Sigmoid colon (tissue), 7 donors: Measurements from ENCODE around the gene FAM227B. TPM values are rescaled to one million over a fixed set of nuclear protein-coding genes. Genes with fewer than 3 reads are reported as not detected.
A peak's percentile ranks its signal among the peaks of the same experiment; 100 is the strongest.
"Not testable (repeated sequence)": the region's sequence is repeated elsewhere in the genome, so short reads cannot be mapped to it uniquely, and the experiment has no call there.

ENCODE experiments used
- DNase-seq: peaks from one replicate; pipeline ENCODE4 v3.0.0-alpha.2; 2019
- H3K27ac ChIP-seq, 4 donors: fragments of 200-600 bp; sonication (generic); one replicate each; pipeline ENCODE4 v1.5.1; 2016 to 2019; ENCODE audit warnings: mild to moderate bottlenecking in 1 of 4
- H3K27me3 ChIP-seq, 3 donors: fragments of 200-600 bp; sonication (generic); one replicate each; pipeline ENCODE4 v1.5.1; 2019; ENCODE audit warnings: mild to moderate bottlenecking in 1 of 3
- H3K36me3 ChIP-seq, 4 donors: fragments of 200-600 bp; sonication (generic); one replicate each; pipeline ENCODE4 v1.5.1; 2016 to 2019
- H3K4me1 ChIP-seq, 4 donors: fragments of 200-600 bp; sonication (generic); one replicate each; pipeline ENCODE4 v1.5.1; 2017 to 2019
- H3K4me3 ChIP-seq, 4 donors: fragments of 200-600 bp; sonication (generic); one replicate each; pipeline ENCODE4 v1.5.1; 2017 to 2019; ENCODE audit warnings: mild to moderate bottlenecking in 2 of 4, moderate library complexity in 1 of 4
- H3K9me3 ChIP-seq, 4 donors: fragments of 200-600 bp in 3 of 4; sonication (generic) in 3 of 4; one replicate each; pipeline versions ENCODE4 v1.5.1 to v1.6.1; 2013 to 2019
- CTCF ChIP-seq, 4 experiments: fragments of 450-650 bp in 3 of 4; fragments of 200-600 bp in 1 of 4; IDR thresholded peaks; one replicate each; pipeline ENCODE4 v1.5.1; 2016 to 2019; ENCODE audit warnings: antibody characterized with exemption in 4 of 4, mild to moderate bottlenecking in 3 of 4, moderate library complexity in 2 of 4
- EP300 ChIP-seq, 4 donors: sonication (generic); formaldehyde crosslinking; IDR thresholded peaks; one replicate each; pipeline ENCODE4 v1.6.1; 2017; ENCODE audit warnings: antibody characterized with exemption in 4 of 4
- POLR2A ChIP-seq, 2 donors: fragments of 450-650 bp; IDR thresholded peaks; one replicate each; pipeline ENCODE4 v1.6.1; 2016; ENCODE audit warnings: antibody characterized with exemption in 2 of 2, mild to moderate bottlenecking in 2 of 2, moderate library complexity in 2 of 2
- POLR2AphosphoS5 ChIP-seq, 4 donors: sonication (generic); formaldehyde crosslinking; IDR thresholded peaks; one replicate each; pipeline ENCODE4 v1.6.1; 2017; ENCODE audit warnings: antibody characterized with exemption in 4 of 4
- WGBS, 2 donors: extraction: QIAGEN DNeasy Blood & Tissue Kit; methylation state at CpG; one replicate each; pipeline ENCODE4 v1.1.7; 2013; 5-methylcytosine and 5-hydroxymethylcytosine counted together
- intact Hi-C: fragments of 100-400 bp; cut with DNase I; formaldehyde crosslinking; loops from one replicate; pipeline ENCODE4 v1.15.1; 2023
- polyA plus RNA-seq, 3 donors: library from polyadenylated mRNA; stranded (reverse); fragments of 200-250 nt; gene quantifications; one replicate each; pipeline ENCODE4 v1.2.3, GENCODE V29; 2013
- total RNA-seq, 4 donors: library from RNA; depleted of rRNA; stranded (reverse); fragments of >200 nt; gene quantifications; one replicate each; pipeline ENCODE4 v1.1.0, GENCODE V29; 2016
- donor health status: healthy with polysubstance abuse.
- donor health status: Bipolar disorder and iron deficiency.
- donor health status: healthy.

Gene FAM227B
- total and polyA plus RNA-seq, 7 donors = 1.8 to 21.1 (median 11.1) TPM

- Histone ChIP-seq H3K27ac (peak overlapping the region in 2 of 4 donors; percentile 58 to 62), H3K27me3 (no peaks in the 10 kb centered on the region)
These were observed 125.8 kb downstream of the FAM227B start for GRCh38 chr15:49494842-49495241.

GRCh38 chr15:49492830-49493229 lies 127.8 kb downstream of the FAM227B start:
- peaks cover 0 to 39% (median 30%) of the 10 kb centered on the region in 4 donors for H3K4me1 ChIP-seq
- no peak overlapping the region for H3K4me3 ChIP-seq
- intact Hi-C loops = loop anchor here (10.0 kb wide), 1 partner anchor 512 kb away; no protein-coding TSS in a partner anchor
- H3K36me3 ChIP-seq = no peaks in the 10 kb centered on the region
- no peak for DNase-seq
- H3K27ac ChIP-seq = no peak overlapping the region
- WGBS, 2 donors = 72 to 76% methylated on average over 1 of the region's 1 CpG
- no peaks in the 10 kb centered on the region for H3K27me3 ChIP-seq
- no peaks in the 10 kb centered on the region for H3K9me3 ChIP-seq
- TF ChIP-seq POLR2AphosphoS5 (IDR thresholded peaks at IDR 0.05) (peak; percentile 17 to 60 (median 39)), POLR2A (IDR thresholded peaks at IDR 0.05) (no peak)

More at GRCh38 chr15:49494842-49495241, 125.8 kb downstream of the FAM227B start:
- intact Hi-C loops = loop anchor here (10.0 kb wide), 1 partner anchor 510 kb away; no protein-coding TSS in a partner anchor
- no peak for TF ChIP-seq EP300 (IDR thresholded peaks at IDR 0.05)
- TF ChIP-seq POLR2A (IDR thresholded peaks at IDR 0.05) = no peak
- TF ChIP-seq CTCF (IDR thresholded peaks at IDR 0.05) = no peak
- TF ChIP-seq POLR2AphosphoS5 (IDR thresholded peaks at IDR 0.05) = no peak
- no peaks in the 10 kb centered on the region for H3K36me3 ChIP-seq
- WGBS, 2 donors = 92 to 94% methylated on average over 1 of the region's 1 CpG
- H3K4me3 ChIP-seq = no peak overlapping the region
- no peak for DNase-seq
- H3K9me3 ChIP-seq = no peaks in the 10 kb centered on the region
- peaks cover 0 to 44% (median 31%) of the 10 kb centered on the region in 4 donors for H3K4me1 ChIP-seq

GRCh38 chr15:49492151-49492550 lies 128.5 kb downstream of the FAM227B start:
- Histone ChIP-seq H3K9me3 (no peaks in the 10 kb centered on the region), H3K27ac (no peak overlapping the region), H3K27me3 (no peaks in the 10 kb centered on the region), H3K36me3 (no peaks in the 10 kb centered on the region), H3K4me3 (no peak overlapping the region), H3K4me1 (peaks cover 0 to 33% (median 26%) of the 10 kb centered on the region in 4 donors)
- intact Hi-C loops = loop anchor here (10.0 kb wide), 1 partner anchor 513 kb away; no protein-coding TSS in a partner anchor
- TF ChIP-seq EP300 (IDR thresholded peaks at IDR 0.05) = no peak
- no peak for TF ChIP-seq CTCF (IDR thresholded peaks at IDR 0.05)
- TF ChIP-seq POLR2AphosphoS5 (IDR thresholded peaks at IDR 0.05) = no peak
- TF ChIP-seq POLR2A (IDR thresholded peaks at IDR 0.05) = no peak
- 90 to 97% methylated on average over 2 of the region's 2 CpGs for WGBS, 2 donors
- no peak for DNase-seq

GRCh38 chr15:49490966-49491365 lies 129.7 kb downstream of the FAM227B start:
- 95 to 97% methylated on average over 1 of the region's 1 CpG for WGBS, 2 donors

GRCh38 chr15:49485401-49485800 lies 135.2 kb downstream of the FAM227B start:
- peak overlapping the region in 2 of 4 donors; percentile 12 to 34 for H3K27ac ChIP-seq
- H3K4me3 ChIP-seq, intact Hi-C loops, H3K27me3 ChIP-seq, H3K9me3 ChIP-seq, H3K36me3 ChIP-seq, DNase-seq: not testable (repeated sequence)
- 63 to 83% methylated on average over 1 of the region's 1 CpG for WGBS, 2 donors
- peaks cover 0 to 13% (median 0%) of the 10 kb centered on the region in 4 donors for H3K4me1 ChIP-seq

More at GRCh38 chr15:49490966-49491365, 129.7 kb downstream of the FAM227B start:
- Histone ChIP-seq H3K4me3 (no peak overlapping the region), H3K4me1 (peaks cover 0 to 22% (median 18%) of the 10 kb centered on the region in 4 donors), H3K27me3 (no peaks in the 10 kb centered on the region), H3K27ac (no peak overlapping the region), H3K9me3 (no peaks in the 10 kb centered on the region), H3K36me3 (no peaks in the 10 kb centered on the region)
- intact Hi-C loops = loop anchor here (10.0 kb wide), 1 partner anchor 514 kb away; no protein-coding TSS in a partner anchor
- TF ChIP-seq POLR2A (IDR thresholded peaks at IDR 0.05) (no peak), CTCF (IDR thresholded peaks at IDR 0.05) (no peak), EP300 (IDR thresholded peaks at IDR 0.05) (no peak)
- DNase-seq = no peak

GRCh38 chr15:49478982-49479381 lies 141.6 kb downstream of the FAM227B start:
- H3K27ac ChIP-seq, H3K4me3 ChIP-seq, intact Hi-C loops, DNase-seq, H3K27me3 ChIP-seq, H3K36me3 ChIP-seq, H3K9me3 ChIP-seq, H3K4me1 ChIP-seq: not testable (repeated sequence)

- H3K4me3 ChIP-seq, DNase-seq, H3K9me3 ChIP-seq, H3K27ac ChIP-seq, H3K36me3 ChIP-seq, H3K27me3 ChIP-seq, intact Hi-C loops, H3K4me1 ChIP-seq: not testable (repeated sequence)
- WGBS, 2 donors = 82 to 94% methylated on average over 4 of the region's 4 CpGs
These were observed 142.6 kb downstream of the FAM227B start for GRCh38 chr15:49478021-49478420.
